IPS-18a (cell line): ENCODE data around the gene ERF.

Source experiments
- H3K27ac ChIP-seq: one replicate; pipeline ENCODE4 v1.5.1; 2013; ENCODE audit warnings: low read length
- H3K27me3 ChIP-seq: one replicate; pipeline ENCODE4 v1.6.1; 2013; ENCODE audit warnings: mild to moderate bottlenecking, low read length; ENCODE audit not compliant: control insufficient read depth, insufficient read depth
- H3K36me3 ChIP-seq: one replicate; pipeline ENCODE4 v1.6.1; 2013; ENCODE audit warnings: low read depth, low read length; ENCODE audit not compliant: control insufficient read depth
- H3K4me1 ChIP-seq: one replicate; pipeline ENCODE4 v1.6.1; 2013; ENCODE audit warnings: low read depth, low read length; ENCODE audit not compliant: control insufficient read depth
- H3K4me3 ChIP-seq: one replicate; pipeline ENCODE4 v1.5.1; 2013; ENCODE audit warnings: low read length
- H3K9ac ChIP-seq: one replicate; pipeline ENCODE4 v1.6.1; 2013; ENCODE audit warnings: mild to moderate bottlenecking, low read length, moderate library complexity
- H3K9me3 ChIP-seq: one replicate; pipeline ENCODE4 v1.6.1; 2013; ENCODE audit warnings: low read depth, low read length; ENCODE audit not compliant: control insufficient read depth

ERF gene

DNA sequence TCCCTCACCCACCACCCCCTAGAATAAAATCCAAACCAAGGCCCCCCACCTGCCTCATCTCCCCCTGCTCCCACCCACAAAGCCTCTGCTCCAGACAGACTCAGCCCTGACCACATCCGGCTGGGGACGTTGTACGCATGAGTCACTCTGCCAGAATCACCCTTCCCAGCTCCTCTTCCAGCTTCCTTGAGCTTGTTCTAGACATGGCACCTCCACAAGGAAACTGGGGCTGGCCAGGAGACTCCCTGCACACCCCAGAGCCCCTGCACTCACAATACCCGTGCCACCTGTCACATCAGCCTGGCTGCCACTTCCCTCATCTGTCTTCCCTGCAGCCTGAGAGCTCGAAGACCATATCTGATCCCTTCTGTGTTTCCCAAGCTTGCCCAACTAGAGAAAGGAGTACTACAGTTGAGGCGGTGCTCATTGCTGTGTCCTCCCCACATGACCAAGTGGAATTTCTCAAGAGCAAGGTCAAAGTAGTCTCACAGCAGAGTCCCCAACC lies 47.1 kb downstream of the ERF start:
- Histone ChIP-seq H3K4me1 (peaks cover 8% of the 10 kb centered on the region), H3K36me3 (peaks cover 46% of the 10 kb centered on the region), H3K4me3 (no peak overlapping the region), H3K27ac (no peak overlapping the region), H3K9ac (no peak overlapping the region), H3K9me3 (no peaks in the 10 kb centered on the region), H3K27me3 (no peaks in the 10 kb centered on the region)

GRCh38 chr19:42206871-42207755 lies 47.8 kb downstream of the ERF start:
- H3K36me3 ChIP-seq = peaks cover 48% of the 10 kb centered on the region
- H3K27ac ChIP-seq = no peak overlapping the region
- H3K4me1 ChIP-seq = peaks cover 8% of the 10 kb centered on the region
- H3K9ac ChIP-seq = no peak overlapping the region
- no peaks in the 10 kb centered on the region for H3K27me3 ChIP-seq
- H3K9me3 ChIP-seq = no peaks in the 10 kb centered on the region
- no peak overlapping the region for H3K4me3 ChIP-seq

DNA sequence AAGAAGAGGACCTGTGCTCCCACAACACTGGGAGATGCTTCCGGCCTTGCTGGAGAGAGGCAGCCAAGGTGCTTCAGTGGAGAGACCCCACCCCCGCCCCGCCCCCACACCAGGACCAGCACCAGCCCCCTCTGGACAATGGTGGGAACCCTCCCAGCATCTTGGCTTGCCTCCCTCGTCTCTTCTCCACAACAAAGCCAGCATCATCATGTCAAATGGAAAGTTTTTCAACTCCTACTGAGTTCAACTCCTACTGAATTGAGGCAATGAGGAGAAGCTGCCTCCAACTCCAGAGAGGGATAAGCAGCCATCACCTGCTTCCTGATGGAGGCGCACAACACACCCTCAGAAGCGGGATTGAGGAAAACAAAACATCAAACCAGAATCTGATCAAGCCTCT lies 50.3 kb downstream of the ERF start:
- H3K9ac ChIP-seq = no peak overlapping the region
- no peaks in the 10 kb centered on the region for H3K9me3 ChIP-seq
- peaks cover 8% of the 10 kb centered on the region for H3K4me1 ChIP-seq
- no peaks in the 10 kb centered on the region for H3K27me3 ChIP-seq
- H3K4me3 ChIP-seq = no peak overlapping the region
- peaks cover 56% of the 10 kb centered on the region for H3K36me3 ChIP-seq
- no peak overlapping the region for H3K27ac ChIP-seq

DNA sequence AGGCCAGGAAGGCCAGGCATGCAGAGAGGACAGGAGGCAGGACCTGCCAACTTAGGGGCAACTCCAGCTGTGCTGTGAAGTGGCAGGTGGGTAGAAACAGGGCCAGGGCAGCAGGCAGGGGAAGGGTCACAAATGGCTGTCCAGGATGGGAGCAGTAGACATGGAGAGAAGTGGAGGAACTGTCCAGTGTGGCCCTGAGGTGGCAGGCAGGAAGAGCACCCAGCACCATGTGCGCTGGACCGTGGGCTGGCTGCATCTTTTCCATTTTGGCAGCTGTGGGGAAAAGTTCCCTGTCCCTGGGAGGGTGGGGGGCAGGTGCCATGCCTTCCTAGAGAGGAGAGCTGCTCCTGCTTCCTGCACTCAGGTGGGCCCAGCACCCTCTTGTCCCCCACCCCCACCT lies 51.2 kb downstream of the ERF start:
- H3K9ac ChIP-seq = no peak overlapping the region
- no peak overlapping the region for H3K4me3 ChIP-seq
- no peaks in the 10 kb centered on the region for H3K27me3 ChIP-seq
- peaks cover 8% of the 10 kb centered on the region for H3K4me1 ChIP-seq
- no peaks in the 10 kb centered on the region for H3K9me3 ChIP-seq
- no peak overlapping the region for H3K27ac ChIP-seq
- H3K36me3 ChIP-seq = peaks cover 50% of the 10 kb centered on the region

DNA sequence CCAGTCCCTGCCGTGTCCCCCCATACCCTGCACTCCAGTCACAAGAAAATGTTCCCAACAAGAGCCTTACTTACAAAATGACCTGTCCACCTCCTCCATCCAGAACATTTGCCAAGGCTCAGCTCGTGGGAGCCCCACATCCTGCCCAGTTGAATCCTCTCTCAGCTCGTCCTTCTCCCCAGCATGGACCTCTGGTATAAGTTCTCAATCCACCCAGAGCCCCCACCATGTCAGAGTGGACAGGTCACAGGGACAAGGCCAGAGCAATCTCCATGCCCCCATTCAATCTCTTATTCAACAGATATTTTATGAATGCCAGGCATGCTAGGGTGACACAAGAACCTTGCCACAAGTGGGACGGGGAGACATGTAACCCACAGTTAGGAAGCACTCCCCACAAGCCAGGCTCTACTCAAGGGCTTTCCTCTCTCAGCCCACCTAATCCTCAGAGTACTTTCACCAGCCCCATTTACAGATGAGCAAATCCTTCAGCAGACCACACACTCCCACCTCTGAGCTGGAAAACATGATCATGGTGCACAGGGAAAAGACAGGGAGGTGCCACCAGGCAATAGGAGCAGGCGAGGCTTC lies 52.5 kb downstream of the ERF start:
- H3K4me1 ChIP-seq = peaks cover 10% of the 10 kb centered on the region
- no peak overlapping the region for H3K27ac ChIP-seq
- H3K27me3 ChIP-seq = no peaks in the 10 kb centered on the region
- no peak overlapping the region for H3K4me3 ChIP-seq
- H3K36me3 ChIP-seq = peaks cover 39% of the 10 kb centered on the region
- H3K9me3 ChIP-seq = no peaks in the 10 kb centered on the region
- no peak overlapping the region for H3K9ac ChIP-seq

GRCh38 chr19:42201489-42202289 lies 53.2 kb downstream of the ERF start:
- Histone ChIP-seq H3K9ac (no peak overlapping the region), H3K4me3 (no peak overlapping the region), H3K27ac (no peak overlapping the region), H3K36me3 (peaks cover 32% of the 10 kb centered on the region), H3K4me1 (peaks cover 17% of the 10 kb centered on the region), H3K27me3 (no peaks in the 10 kb centered on the region), H3K9me3 (no peaks in the 10 kb centered on the region)

DNA sequence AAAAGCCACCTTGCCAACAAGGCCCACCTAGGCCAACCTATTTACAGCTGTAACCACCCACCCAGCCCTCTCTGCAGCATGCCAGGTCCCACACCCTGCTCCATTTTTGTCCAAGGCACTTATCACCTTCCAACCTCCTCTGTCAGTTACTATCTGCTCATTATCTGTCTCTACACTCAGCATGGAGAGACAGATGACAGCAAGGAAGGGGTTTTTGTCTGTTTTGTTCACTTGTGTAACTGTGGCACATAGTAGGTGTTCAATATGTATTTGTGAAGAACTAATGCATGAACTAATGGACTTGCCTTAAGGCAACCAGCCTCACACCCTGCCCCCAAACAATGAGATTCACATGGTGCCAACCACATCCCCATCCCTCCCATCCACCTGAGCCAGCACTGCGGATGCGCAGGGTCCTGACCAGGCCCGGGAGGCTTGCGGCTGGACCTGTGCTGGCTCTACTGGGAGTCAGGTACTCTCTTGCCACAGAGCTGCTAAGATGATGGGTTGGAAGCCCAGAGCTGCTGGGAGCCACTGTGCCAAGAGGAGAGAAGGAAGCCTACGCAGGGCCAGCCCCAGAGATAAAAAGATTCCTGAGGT lies 54.7 kb downstream of the ERF start:
- no peak overlapping the region for H3K9ac ChIP-seq
- no peaks in the 10 kb centered on the region for H3K9me3 ChIP-seq
- H3K27ac ChIP-seq = no peak overlapping the region
- peaks cover 18% of the 10 kb centered on the region for H3K4me1 ChIP-seq
- no peaks in the 10 kb centered on the region for H3K27me3 ChIP-seq
- H3K36me3 ChIP-seq = peaks cover 30% of the 10 kb centered on the region
- no peak overlapping the region for H3K4me3 ChIP-seq

DNA sequence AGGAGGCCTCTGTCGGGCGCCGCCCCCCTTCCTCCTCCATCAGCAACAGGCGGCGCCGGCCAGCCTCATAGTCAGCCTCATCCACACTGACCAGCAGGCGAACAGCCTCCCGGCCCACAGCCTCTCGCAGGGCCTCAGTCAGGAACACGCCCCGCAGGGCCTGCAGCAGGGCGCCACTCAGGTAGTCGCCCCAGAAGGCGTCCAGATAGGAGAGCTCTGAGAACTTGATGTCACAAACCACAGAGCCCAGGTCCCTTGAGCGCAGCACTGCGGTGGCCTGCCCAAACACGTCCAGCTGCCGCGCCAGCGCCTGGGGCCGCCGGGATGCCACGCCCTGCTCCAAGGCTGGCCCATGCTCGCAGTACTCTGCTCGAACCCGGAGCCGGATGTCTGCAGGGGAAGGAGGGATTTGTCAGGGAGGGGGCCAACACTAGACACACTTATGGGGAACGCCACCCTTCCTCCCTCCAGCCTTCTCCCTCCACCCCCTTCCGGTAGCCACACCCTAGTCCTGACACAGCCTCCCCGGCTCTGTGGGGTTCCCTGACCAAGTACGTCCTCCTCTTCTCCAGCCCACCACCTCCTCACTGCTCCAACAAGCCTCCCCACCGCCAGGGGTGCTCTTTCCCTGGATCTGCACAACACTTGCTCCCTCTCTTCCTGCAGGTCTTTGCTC lies 55.4 kb downstream of the ERF start:
- Histone ChIP-seq H3K36me3 (peaks cover 30% of the 10 kb centered on the region), H3K9ac (no peak overlapping the region), H3K27me3 (no peaks in the 10 kb centered on the region), H3K9me3 (no peaks in the 10 kb centered on the region), H3K4me1 (peaks cover 14% of the 10 kb centered on the region), H3K27ac (no peak overlapping the region), H3K4me3 (no peak overlapping the region)

DNA sequence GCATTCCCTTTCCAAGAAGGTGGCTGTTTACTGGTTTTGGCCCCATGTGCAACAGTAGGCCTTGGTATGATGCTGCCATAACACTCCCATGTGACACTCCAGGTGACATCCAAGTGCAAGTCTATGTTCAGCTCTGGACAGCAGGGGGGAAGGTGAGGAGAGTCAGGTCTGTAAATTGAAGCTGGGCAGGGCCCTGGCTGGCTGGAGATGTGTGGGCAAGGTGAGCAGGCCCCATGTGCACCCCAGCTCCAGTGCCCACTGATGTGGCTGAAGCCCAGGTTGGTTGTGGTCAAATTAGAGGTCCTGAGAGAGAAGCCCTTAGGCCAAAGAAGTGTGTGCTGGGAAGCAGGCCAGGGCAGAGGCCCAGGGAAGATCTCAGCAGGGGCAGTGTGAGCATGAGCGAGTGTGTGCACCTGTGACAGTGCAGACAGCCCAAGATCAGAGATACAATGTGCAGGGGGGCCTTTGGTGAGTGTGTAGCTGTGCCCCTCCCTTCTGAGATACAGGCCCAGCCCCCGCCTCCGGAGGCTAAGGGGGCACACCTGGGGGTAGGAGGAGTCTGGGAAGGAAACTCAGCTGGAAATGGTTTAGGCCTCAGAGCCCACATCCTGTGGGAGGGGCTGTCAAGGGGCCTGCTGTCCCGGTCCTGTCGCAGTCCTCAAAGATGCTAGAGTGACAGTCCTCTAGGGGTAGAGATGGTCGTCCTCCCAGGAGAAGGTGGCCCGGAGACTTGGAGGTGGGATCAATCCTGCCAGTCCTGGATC lies 56.1 kb downstream of the ERF start:
- H3K27me3 ChIP-seq = no peaks in the 10 kb centered on the region
- no peak overlapping the region for H3K9ac ChIP-seq
- peaks cover 26% of the 10 kb centered on the region for H3K36me3 ChIP-seq
- H3K27ac ChIP-seq = no peak overlapping the region
- H3K4me1 ChIP-seq = peaks cover 10% of the 10 kb centered on the region
- H3K4me3 ChIP-seq = no peak overlapping the region
- no peaks in the 10 kb centered on the region for H3K9me3 ChIP-seq
